ENCODE results near the gene RANBP1.

RANBP1 gene

DNA sequence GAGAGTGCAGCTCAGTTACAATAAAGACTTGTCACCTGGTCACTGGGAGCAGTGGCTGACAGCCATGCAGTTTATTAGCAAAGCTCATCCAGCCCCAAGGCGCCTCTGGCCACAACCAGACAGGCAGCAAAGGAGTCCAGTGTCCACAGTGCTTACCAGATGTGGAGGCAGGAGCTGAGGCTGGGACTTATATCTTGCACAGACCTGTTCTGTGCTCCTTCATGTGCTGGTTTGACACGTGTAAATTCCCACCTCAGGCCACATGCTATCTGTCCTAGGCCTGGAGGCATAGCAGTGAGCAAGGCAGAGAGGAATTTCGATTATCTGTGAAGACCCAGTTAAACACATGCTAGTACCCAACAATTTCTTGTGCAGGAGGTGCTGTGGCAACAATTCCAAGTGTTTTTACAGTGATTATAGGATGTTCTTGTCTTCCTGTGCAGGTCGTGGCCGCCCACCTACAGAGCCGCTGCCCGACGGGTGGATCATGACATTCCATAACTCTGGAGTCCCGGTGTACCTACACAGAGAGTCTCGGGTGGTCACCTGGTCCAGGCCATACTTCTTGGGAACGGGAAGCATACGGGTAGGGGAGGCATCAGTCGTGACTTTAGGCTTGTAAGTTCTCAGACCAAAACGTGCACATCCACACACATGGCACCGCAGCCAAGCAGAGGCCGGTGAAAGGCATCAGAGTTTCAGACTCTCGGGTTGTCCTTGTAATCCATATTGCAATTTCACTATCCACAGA is 26.5 kb upstream of the RANBP1 start:
- no peak for DNase-seq (ENCODE audit: low spot score)

DNA sequence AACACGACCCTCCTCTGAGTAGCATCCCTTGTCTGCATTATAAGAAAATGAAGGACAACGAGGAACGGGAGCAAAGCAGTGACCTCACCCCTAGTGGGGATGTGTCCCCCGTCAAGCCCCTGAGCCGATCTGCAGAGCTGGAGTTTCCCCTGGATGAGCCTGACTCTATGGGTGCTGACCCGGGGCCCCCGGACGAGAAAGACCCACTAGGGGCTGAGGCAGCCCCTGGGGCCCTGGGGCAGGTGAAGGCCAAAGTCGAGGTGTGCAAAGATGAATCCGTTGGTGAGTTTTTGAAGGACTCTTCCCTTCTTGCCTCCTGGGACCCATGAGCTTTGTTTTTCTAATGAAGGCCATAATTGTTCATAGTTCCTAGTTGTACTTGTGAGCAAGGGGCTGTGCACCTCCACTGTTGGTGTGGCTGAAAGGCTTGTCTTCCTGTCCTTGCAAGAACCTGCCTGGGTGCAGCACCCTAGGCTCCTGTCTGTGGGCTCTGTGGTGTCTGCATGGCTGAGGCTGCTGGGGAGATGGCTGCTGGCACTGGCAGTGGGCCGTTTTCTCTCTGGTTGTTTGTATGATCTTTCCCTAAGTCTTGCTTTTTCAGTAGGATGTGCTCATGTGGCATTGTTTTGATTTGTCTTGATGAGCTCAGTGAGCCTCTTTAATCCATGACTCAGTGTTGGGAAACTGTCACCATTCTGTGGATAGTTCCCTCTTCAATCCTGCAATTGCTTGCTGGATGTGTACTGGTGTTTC is 25.8 kb upstream of the RANBP1 start:
- DNase-seq (ENCODE audit: low spot score): no peak

DNA sequence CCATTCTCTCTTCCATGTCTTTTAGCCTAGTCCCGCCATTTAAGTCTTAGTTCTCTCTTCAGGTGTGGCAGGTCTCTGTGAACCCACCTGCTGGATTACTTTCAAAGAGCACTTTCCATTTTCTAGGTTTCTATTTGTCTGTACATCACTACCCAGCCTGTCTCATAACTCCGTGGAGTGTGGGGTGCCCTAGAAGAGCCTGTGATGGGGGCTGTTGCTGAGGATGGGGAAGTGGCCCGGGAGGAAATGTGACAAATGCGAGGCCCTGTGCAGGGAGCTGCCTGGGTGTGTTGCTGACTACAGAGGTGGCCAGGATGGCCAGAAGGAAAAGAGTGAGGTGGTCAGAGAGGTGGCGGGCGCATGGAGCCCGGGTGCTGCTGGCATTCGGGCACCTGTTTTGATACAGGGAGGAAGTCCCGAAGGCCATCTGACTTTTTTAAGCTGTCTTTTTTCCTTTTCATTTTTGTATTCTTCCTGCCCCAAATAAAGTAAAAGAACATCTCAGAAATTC is 25.1 kb upstream of the RANBP1 start:
- DNase-seq (ENCODE audit: low spot score): no peak

DNA sequence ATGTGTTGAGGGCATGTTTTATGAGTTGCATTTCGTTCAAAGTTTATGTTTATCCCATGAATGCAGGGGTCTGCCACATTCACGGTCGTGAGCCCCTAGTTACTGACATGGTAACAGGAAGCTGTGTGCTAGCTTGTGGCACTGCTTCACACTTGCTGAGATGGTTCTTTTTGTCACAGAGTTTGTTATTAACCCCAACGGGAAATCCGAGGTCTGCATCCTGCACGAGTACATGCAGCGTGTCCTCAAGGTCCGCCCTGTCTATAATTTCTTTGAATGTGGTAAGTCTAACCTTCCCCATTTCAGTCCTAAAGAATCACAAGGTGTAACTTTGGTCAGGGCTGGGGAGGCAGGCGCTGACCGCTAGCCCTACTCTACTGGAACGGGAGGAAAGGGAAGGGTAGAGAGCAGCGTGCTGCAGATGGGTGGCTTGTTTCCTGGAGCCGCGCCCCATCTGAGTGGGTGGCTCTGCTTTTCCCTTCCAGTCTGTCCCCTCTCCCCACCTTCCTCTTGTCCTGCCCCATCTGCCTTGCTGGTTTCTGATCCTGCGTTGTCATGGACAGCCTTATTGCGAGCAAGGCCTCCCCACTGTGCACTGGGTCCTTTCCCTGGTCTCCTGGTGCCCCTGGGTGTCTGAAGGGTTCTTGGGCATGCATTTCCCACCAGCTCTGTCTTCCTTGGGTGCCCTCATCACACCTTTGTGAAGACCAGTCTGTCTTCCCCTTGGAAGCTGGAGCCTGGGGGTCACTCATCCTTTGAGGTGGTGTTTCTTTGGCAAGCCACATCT is 24.0 kb upstream of the RANBP1 start:
- DNase-seq (ENCODE audit: low spot score): no peak

DNA sequence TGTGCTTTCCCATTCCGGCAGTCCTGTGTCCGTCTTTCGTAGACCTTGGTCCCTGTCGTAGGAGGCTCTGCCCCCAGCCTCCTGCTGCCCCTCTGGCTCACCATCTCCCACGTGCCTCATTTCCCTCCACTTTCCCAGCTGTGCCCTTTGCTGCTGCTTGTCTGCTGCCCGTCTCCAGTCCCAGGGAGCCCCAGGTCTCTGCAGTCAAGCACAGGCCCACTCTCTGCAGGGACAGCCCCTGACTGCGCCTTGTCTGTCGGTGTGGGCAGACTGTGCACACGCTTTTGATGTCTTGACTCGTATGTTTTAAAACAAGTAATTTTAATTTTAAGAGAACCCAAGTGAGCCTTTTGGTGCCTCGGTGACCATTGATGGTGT is 23.4 kb upstream of the RANBP1 start:
- no peak for DNase-seq (ENCODE audit: low spot score)

DNA sequence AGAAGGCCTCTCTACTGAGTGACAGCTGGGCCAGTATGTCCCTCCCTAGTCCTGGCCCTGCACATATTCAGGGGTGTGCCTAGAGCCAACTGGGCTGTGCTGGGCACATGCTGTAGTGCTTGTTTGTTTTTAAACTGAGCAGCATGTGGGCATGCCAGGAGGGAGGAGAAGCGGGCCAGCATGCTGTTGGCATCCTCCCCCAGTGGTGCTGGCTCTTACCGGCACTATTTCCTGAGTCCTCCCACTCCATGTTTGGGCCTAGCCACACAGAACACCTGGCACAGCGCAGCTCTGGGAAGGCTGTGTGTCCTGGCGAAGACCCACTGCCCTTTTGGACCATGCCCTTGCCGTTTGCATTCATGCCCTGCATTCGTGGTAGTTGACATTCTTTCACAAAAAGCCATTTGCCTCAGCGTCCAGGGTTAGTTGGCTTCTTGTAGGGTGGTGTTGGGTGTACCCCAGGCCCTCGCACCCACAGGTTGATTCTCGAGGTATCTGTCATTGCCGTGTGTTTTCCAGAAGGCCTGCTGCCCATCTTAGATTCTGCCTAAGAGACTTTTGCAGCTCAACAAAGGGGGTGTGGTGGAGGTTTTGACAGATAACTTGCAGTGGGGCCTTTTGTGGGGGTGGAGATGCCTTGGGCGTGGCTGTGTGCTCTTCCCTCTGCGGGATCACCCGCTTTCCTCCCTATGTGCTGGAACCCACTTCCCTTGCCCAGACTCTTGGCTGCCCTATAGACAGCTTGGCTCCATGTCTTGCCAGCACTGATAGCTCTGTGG is 22.3 kb upstream of the RANBP1 start:
- no peak for DNase-seq (ENCODE audit: low spot score)

DNA sequence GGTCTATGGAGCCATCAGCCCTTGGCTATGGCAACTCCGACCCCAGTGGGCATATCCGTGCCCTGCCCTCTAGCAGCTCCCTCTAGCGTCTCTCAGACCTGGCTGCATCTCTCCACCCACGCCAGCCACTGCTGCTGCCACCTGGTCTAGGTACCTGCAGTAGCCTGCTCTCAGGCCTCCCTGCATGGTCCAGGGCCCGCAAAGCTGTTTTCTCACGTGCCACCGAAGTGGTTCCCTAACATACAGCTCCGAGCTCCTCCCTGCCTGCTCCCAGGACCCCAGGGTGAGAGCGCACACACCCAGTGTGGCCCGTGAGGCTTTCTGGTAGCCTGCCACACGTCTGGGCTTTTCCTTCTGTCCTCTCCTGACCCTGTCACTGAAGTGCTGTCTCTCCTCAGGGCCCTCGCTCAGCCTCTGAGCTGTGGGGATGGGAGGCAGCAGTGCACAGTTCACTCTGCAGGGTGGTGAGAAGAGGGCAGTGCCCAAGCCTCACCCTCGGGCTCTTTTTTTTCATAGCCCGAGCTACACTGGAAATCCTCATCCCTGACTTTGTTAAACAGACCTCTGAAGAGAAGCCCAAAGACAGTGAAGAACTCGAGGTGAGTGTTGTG is 21.6 kb upstream of the RANBP1 start:
- DNase-seq (ENCODE audit: low spot score): no peak

DNA sequence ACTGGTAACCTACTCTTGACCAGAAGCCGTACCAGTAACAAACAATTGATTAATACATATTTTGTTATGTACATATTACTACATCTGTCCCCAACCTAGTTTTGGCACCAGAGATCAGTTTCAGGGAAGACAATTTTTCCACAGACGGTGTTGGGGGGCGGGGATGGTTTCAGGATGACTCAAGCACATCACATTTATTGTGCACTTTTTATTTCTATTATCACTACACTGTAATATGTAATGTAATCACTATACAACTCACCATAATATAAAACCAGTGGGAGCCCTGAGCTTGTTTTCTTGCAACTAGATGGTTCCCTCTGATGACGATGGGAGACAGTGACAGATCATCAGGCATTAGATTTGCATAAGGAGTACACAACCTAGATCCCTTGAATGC is 20.4 kb upstream of the RANBP1 start:
- DNase-seq (ENCODE audit: low spot score): no peak

DNA sequence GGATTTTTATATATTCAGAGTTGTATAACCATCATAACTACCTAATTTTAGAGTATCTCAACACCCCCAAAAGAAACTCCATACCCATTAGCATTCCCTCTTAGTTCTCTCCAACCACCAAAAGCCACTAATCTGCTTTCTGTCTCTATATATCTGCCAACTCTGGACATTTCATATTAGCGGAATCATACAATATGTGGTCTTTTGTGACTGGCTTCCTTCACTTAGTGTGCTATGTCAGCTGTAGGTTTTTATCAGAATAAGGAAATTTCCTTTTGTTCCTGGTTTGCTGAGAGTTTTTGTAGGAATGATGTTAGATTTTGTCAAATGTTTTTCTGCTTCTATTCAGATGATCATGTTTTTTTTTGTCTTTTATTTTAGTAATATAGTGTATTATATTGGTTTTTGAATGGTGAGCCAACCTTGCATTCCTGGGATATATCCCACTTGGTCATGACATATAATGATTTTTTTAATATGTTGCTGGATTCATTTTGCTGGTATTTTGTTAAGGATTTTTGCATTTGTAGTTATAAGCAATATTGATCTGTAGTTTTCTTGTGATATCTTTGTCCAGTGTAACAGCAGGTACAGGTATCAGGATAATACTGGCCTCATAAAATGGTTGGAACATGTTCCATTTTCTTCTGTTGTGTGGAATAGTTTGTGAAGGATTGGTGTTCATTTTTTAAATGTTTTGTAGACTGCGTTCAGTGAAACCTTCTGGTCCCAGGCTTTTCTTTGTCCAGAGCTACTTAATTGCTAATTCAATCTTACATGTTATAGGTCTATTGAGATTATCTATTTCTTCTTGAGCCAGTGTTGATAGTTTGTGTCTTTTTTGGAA is 19.1 kb upstream of the RANBP1 start:
- no peak for DNase-seq (ENCODE audit: low spot score)

DNA sequence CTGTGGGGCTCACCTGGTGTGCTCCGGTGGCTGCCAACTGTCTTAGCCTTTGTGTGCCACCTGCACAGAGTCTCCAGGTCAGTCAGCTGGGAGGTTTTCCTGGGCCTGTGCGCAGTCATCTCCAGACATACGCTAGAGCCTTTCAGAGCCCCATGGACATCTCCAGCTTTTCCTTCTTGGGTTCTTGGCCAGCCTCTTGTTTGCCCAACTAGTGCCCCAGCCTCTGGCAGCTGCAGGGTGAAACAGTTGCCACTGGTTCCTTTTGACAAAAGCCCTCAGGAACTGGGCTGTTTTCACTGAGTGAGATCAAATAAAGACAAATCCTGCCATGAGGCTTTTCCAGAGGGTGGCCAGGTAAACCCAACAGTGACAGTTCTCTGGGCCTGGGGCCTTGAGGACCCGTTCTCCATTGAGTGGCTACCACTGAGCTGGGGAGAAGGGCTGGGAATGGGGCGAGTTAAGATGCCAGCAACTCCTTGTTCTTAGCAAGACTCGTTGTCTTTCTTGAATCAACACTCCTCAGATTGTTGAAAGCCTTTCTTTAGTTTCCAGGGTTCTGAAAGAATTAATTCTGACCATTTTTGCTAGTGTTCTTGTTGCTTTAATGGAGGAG is 16.7 kb upstream of the RANBP1 start:
- no peak for DNase-seq (ENCODE audit: low spot score)

DNA sequence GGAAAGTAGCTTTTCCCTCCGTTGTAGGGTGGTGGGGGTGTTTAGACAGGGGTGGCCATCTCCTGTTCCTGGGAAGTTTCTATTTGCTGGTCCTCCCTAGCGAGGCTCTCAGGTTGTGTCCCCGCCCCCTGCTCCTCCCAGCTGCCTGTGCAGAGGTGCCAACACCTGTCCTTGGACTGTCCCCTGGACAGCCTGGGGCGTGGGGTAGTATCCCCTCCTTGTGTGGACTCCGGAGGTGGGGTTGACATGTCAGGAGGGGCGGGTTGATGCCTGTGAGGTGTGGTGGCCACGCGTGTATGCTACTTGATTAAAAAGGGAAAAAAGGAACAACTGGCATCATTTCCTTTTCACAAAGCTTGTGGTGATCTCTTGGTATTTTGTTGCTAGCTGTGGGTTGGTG is 14.3 kb upstream of the RANBP1 start:
- DNase-seq (ENCODE audit: low spot score): no peak

DNA sequence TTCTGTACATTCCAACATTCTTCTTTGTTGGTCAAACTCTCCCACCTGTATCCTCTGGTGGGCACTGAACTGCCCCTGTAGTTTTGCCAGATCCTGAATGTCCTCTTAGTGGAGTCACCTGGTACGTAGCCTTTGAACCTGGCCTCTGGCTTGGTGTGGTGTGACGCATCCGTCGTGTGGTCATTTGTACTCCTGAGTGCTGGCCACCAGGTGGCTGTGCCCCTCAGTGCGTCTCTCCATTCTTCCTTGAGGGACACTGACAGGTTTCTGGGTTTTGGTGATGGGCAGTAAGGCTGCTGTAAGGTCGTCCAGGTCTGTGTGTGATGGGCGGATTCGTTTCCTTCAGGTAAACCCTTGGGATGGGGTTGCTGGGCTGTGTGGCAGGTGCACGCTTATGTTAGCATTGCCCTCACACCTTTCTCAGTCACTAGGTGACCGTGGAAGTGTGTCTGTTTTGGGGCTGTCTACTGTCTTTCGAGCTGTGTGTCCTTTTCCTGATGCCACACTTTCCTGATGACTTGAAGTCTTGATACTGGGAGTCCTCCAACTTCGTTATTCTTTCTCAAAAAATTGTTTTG is 13.6 kb upstream of the RANBP1 start:
- no peak for DNase-seq (ENCODE audit: low spot score)

DNA sequence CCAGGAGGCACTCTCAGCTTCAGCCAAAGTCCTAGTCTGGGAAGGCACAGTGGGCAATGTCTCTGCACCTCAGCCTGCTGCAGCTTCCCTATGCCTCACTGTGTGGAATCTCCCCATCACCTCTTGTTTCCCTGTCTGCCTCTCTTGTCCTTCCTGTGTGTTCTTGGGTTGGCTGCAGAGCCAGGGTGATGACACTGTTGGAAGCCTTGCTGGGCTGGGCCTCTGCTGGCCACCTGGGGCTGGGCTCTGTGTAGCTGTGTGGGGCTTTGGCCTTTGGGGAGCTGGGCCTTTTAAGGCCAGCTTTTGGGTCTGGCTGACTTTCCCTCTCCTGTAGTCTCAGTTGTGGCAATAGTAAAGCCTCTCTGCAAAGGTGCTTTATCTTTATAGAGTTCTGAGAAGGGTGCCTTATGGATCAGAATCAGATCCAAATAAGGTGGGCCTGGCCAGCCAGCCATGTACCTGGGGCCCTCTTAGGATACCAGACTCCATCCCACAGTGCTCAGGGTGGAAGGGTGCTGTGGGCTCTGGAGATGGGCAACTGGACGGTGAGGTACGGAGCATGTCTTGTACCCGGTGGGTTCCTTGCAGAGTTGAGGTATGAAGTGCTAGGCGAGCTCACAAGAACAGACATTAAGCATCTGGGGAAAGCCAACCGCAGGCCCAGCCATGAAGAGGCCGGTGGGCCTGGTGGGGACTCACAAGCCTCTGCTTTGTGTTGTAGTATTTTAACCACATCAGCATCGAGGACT is 10.3 kb upstream of the RANBP1 start:
- no peak for DNase-seq (ENCODE audit: low spot score)

DNA sequence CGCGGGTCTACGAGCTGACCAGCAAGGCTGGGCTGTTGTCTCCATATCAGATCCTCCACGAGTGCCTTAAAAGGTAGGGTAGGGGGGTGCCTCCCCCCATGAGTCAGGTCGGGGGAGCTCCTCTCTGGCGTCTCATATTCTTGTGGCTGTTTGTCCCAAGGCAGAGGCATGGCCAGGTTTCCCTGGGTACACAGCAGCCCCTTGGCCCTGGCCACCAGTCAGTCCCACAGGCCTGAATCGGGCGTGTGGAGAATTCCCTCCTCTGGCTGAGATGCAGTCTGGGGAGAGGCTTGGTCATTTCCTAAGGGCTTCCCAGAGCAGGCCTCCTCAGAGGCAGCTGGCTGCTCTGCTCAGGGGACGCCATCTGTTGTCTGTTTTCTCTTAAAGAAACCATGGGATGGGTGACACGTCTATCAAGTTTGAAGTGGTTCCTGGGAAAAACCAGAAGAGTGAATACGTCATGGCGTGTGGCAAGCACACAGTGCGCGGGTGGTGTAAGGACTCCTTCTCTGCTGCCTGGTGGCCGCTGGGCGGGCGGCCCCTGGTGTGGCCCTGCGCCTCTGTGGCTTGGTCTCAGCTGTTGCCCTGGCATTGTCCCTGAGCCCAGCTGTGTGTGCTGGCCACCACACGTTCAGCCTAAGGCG is 9.6 kb upstream of the RANBP1 start:
- DNase-seq (ENCODE audit: low spot score): no peak

DNA sequence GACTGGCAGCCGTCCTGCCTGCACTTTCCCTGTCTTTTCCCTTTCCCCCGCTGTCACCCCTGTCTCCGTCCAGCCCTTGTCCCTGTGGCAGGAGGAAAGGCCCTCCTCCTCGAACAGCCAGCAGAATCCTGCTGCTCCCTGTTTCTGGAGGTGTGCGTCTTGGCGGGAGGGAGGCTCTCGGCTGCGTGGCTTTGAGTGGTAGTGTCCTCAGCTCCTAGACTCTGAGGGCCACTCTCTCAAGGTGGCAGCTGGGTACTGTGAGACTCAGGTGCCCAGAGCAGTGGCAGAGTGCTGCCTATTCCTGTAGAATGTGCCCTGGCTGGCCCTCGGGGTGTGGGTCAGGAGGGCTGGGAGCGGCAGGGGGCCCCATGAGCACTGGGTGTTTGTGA is 9.1 kb upstream of the RANBP1 start:
- DNase-seq (ENCODE audit: low spot score): no peak

DNA sequence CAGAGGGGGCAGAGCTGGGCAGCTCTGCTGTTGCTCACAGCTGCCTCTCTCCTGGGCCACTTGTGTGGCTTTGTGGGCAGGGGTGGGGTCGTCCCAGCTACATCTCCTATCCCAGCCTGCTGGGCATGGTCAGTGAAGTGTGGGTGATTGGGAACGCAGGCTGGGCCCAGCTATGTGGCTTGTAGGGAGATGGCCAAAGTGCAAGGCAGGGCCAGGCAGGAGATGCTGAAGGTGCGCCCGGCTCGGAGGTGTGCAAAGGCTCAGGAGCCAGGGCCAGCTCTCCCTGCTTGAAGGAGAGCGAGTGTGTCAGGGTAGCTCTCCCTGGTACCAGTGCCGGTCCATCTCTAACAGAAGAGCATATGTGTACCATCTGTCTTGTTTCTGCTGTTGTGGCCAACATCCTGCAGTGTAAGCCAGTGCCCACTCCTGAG is 8.4 kb upstream of the RANBP1 start:
- DNase-seq (ENCODE audit: low spot score): no peak

DNA sequence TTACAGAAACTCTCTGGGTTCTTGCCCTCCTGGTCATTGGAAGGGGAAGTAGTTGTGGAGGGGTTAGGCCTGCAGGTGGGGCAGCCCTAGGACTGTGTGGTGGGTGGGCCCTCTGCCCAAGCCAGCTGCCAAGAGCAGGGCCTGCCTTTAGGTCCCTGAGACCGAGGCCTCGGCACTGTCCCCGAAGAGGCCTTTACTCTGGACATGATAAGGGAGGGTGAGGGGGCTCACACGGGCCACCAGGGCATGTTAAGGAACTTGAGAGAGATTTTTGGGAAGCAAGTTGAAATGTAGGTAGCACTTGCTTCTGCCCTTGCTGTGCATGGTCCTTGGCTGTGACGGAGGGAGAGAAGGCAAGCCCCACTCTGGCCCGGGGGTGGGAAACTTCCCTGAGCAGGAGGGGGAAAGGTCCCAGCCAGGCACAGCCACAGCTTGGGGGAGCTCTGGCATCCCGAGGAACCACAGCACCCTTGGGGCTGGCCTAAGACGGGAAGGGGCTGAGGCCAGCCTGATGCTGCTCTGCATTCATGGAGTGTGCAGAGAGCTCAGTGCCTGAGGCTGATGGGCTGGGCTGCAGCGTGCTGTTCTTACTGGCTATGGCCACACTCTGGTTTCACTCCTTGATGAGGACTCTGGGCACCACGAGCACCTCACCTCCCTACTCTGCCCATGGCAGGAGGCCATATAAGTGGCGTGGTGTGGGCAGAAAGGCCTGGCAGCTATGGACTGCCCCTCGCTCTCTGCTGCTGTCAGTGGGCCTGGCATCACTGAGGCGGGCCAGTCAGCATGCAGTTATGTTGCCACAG is 7.8 kb upstream of the RANBP1 start:
- no peak for DNase-seq (ENCODE audit: low spot score)

DNA sequence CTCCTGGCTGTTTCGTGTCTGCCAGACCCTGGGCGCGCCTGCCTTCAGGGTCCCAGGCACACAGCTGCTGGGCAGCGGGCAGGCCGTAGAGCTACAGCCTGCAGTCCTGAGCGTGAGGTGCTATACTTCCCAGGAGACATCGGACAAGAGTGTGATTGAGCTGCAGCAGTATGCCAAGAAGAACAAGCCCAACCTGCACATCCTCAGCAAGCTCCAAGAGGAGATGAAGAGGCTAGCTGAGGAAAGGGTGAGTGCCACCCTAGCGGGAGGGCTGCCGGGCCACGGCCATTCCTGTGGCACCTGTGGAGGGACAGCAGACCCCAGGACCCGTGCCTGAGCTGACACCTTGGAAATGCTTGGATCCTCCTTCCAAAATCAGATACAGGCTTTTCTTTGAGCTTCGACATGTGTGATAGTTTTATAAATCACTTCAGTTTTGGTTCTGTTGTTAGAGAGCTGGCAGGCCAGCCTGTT is 7.1 kb upstream of the RANBP1 start:
- no peak for DNase-seq (ENCODE audit: low spot score)
